Measurements from ENCODE around the gene ZNRF1.

DNA sequence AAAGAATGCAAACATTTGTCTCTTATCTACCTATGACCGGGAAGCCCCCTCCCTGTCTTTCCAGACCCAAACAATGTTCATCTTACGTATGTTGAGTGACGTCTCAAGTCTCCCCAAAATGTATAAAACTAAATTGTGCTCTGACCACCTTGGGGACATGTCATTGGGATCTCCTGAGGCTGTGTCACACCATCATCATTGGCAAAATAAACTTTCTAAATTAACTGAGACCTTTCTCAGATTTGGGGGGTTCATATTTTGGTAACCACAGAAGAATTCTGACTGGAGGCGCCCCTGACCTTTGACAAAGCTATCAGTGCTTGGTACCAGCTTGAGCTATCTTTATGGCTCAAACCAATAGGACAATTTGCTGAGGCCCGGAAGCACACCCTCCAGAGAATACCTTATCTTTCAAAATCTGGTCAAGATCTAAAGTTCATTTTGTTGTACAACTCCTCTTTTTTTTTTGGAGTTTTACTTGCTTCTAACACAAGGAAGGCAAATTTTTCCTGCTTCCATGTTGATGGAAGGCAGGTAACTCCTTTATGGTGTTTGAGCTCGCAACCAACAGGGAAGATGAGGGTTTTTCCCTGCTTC lies 120.2 kb downstream of the ZNRF1 start:
- no peak for TF ChIP-seq EZH2 (IDR thresholded peaks at IDR 0.05; ENCODE audit: borderline replicate concordance, control insufficient read depth, low read depth, low read length)
- no peak for TF ChIP-seq CREB1 (IDR thresholded peaks at IDR 0.05; ENCODE audit: low read depth)
- TF ChIP-seq BACH1 (IDR thresholded peaks at IDR 0.05; ENCODE audit: borderline replicate concordance) = no peak
- TF ChIP-seq, protein P1, sequence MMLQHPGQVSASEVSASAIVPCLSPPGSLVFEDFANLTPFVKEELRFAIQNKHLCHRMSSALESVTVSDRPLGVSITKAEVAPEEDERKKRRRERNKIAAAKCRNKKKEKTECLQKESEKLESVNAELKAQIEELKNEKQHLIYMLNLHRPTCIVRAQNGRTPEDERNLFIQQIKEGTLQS (IDR thresholded peaks at IDR 0.05; ENCODE audit: borderline replicate concordance, extremely low read depth, low read depth, low read length) = no peak
- no peak for TF ChIP-seq ZNF217 (IDR thresholded peaks at IDR 0.05)
- no peak for TF ChIP-seq HDAC2 (IDR thresholded peaks at IDR 0.05)
- no peak for TF ChIP-seq FOXK2 (IDR thresholded peaks at IDR 0.05)

Measured in GM12878 (cell line).